Bronchial epithelial cell (primary cell): ENCODE data around the gene MARF1. TPM values are rescaled to one million over a fixed set of nuclear protein-coding genes. Genes with fewer than 3 reads are reported as not detected.

Experiments
- DNase-seq: peaks from one replicate; pipeline ENCODE4 v3.0.0-alpha.2; 2010; ENCODE audit warnings: low read depth
- FAIRE-seq: peaks from 2 replicates; lab custom pipeline; 2011; peaks lifted over from hg19 to GRCh38; lab: Jason Lieb, UNC
- H3K27me3 ChIP-seq: 2 replicates; pipeline ENCODE4 v1.5.1; 2011; ENCODE audit warnings: low read length; ENCODE audit not compliant: control insufficient read depth, insufficient read depth
- H3K36me3 ChIP-seq: 2 replicates; pipeline ENCODE4 v1.5.1; 2011; ENCODE audit warnings: low read length; ENCODE audit not compliant: control insufficient read depth, insufficient read depth
- H3K4me3 ChIP-seq: 2 replicates; pipeline ENCODE4 v1.5.1; 2011; ENCODE audit warnings: mild to moderate bottlenecking, low read depth, low read length, control low read depth
- CTCF ChIP-seq: IDR thresholded peaks from 2 replicates; pipeline ENCODE4 v1.5.1; 2011; ENCODE audit warnings: mild to moderate bottlenecking, moderate library complexity, low read length, control low read depth, inconsistent platforms; ENCODE audit not compliant: insufficient read depth, severe bottlenecking
- total RNA-seq: library from RNA; depleted of rRNA; stranded (reverse); fragments of >200 nt; gene quantifications from 2 replicates; pipeline ENCODE4 v1.2.1, GENCODE V29; 2014

Gene MARF1
- total RNA-seq, 1 donor from 2014 or later = 12.9 TPM

DNA sequence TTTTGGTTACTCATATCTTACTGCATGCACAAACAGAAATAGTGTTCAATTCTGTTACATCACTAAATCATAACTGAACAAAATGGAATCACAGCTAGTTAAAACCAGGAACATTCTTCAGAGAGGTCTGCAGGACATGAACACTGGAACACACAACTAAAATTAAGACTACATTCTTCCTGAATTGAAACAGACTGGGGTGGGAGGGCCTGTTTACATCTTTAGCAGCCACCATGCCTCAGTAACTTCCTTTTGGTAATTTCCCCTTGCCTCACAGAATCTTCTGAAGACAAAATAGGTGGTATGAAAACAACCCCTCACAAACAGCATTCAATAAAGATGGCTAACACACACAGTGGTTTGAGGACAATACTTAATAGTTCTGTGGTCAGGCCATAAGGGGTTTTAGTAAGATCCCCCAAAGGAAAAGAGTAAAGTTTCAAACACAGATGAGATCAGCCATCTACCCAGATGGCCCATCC is 6.5 kb downstream of the MARF1 start:
- TF ChIP-seq CTCF = no peak
- FAIRE-seq = no peak
- H3K27me3 ChIP-seq = no peaks in the 10 kb centered on the region
- peaks cover 25% of the 10 kb centered on the region for H3K36me3 ChIP-seq
- no peak overlapping the region for H3K4me3 ChIP-seq
- DNase-seq = no peak

DNA sequence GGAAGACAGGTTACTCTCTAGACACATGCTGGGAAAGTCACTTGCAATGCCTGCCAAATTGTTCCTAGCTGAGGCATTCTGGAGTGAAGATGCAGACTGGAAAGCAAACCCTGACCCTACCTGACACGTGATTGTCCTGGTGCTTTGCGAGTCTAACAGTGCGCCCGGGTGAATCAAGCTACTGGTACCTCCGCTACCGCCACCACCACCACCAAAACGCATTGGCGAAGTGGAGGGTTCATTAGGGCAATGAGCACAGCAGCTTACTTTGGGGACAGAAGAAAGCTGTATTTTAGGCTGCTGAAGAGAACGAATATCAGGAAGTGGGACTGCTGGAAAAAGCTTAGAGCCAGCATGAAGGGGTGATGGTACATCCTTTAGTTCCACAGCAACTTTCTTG is 7.0 kb downstream of the MARF1 start:
- DNase-seq (no peak), FAIRE-seq (no peak)
- peaks cover 27% of the 10 kb centered on the region for H3K36me3 ChIP-seq
- TF ChIP-seq CTCF = no peak
- no peak overlapping the region for H3K4me3 ChIP-seq
- H3K27me3 ChIP-seq = no peaks in the 10 kb centered on the region

GRCh38 chr16:15631730-15632409 is 11.1 kb downstream of the MARF1 start:
- no peak for TF ChIP-seq CTCF
- peaks cover 22% of the 10 kb centered on the region for H3K36me3 ChIP-seq
- no peak for FAIRE-seq
- DNase-seq = no peak
- no peaks in the 10 kb centered on the region for H3K27me3 ChIP-seq
- H3K4me3 ChIP-seq = no peak overlapping the region

GRCh38 chr16:15621889-15622288 is 21.1 kb downstream of the MARF1 start:
- DNase-seq = no peak
- Histone ChIP-seq H3K4me3 (no peak overlapping the region), H3K36me3 (peaks cover 20% of the 10 kb centered on the region), H3K27me3 (no peaks in the 10 kb centered on the region)
- FAIRE-seq = no peak
- TF ChIP-seq CTCF = no peak

GRCh38 chr16:15621456-15621855 is 21.5 kb downstream of the MARF1 start:
- H3K4me3 ChIP-seq = no peak overlapping the region
- FAIRE-seq (no peak), DNase-seq (no peak)
- no peaks in the 10 kb centered on the region for H3K27me3 ChIP-seq
- H3K36me3 ChIP-seq = peaks cover 20% of the 10 kb centered on the region
- TF ChIP-seq CTCF = no peak
